ENCODE data around the gene OCIAD1. TPM values are rescaled to one million over a fixed set of nuclear protein-coding genes. Genes with fewer than 3 reads are reported as not detected.

The OCIAD1 gene
- total and polyA plus RNA-seq, 2 of the 13 experiments (the other 11 are each of a cell fraction or from before 2014, with no cell fraction given): 67.3 to 74.9 TPM

DNA sequence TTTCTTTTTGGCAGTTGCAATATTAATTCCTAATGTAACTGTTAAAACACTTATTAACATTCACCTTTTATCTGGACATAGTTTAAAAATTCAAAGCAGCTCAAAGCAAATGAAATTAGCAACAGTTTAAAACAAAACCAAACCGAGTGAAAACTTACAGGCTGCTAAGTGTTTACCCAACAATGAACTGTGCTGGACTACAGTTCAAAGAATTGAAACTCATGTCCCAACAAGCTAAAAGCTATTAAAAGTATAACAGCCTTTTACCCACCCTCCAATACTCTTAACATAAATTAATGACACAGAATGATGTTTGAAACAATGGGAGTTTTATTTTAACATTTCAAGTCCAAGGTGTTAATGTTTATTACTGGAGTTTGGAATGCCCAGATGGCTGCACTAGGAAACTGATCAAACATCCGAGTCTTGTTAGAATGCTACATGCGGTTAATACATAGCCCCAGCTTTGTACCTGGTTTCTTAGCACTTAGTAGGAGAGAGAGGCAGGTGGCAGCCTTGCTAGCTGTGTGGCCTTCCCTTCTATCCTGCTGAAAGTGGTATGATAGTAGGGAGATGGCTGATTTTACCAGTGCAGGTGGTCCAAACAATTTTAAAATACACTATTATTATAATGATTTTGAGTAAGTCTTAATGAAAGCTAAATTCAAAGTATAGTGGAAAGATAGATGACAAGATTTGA lies 29.7 kb upstream of the OCIAD1 start:
- ChIA-PET CTCF (ENCODE audit: low intra/inter-chr PET ratio, low total read pairs) (no interaction called here), POLR2A (no interaction called here)
- Histone ChIP-seq H3K79me2 (ENCODE audit: insufficient read depth, low read length) (no peaks in the 10 kb centered on the region), H3K27ac (ENCODE audit: extremely low read length, insufficient read depth, low read length) (no peak overlapping the region), H3K9ac (ENCODE audit: insufficient read depth, low read depth, low read length) (no peak overlapping the region), H3K4me1 (ENCODE audit: insufficient read depth, low read length) (peaks cover 48% of the 10 kb centered on the region), H4K20me1 (ENCODE audit: insufficient read depth, low read length) (no peaks in the 10 kb centered on the region), H3K4me2 (ENCODE audit: low read depth, low read length) (peak overlapping the region; percentile 30; the same call in 1 of the 2 replicates), H3K4me3 (replicated peaks in 1 of 3; ENCODE audit: insufficient read depth in 1 of 3, low read depth in 2 of 3, low read length in 3 of 3) (peak overlapping the region in 1 of 3 experiments; percentile 26; a peak in 2 of 6 replicates), H2AFZ (ENCODE audit: low read length) (peak overlapping the region; percentile 73), H3K36me3 (replicated peaks in 1 of 2; ENCODE audit: control insufficient read depth in 1 of 2, insufficient read depth in 2 of 2, low read length in 2 of 2) (no peaks in the 10 kb centered on the region), H3K27me3 (ENCODE audit: control insufficient read depth in 1 of 2, insufficient read depth in 2 of 2, low read length in 2 of 2) (no peaks in the 10 kb centered on the region), H3K9me3 (ENCODE audit: low read length) (no peaks in the 10 kb centered on the region)
- ATAC-seq (no peak; the same call in 2 of the 3 replicates), DNase-seq (ENCODE audit: low spot score) (no peak), FAIRE-seq (no peak)
- no TSS peak for BruUV-seq (replicated peaks)
- no peak for TF ChIP-seq HMG20B (CRISPR knock-in tag; conservative IDR thresholded peaks at IDR 0.05)
- no peak for TF ChIP-seq CCAR2 (optimal IDR thresholded peaks at IDR 0.05; ENCODE audit: low read depth, low read length)
- no peak for TF ChIP-seq ZFX (CRISPR knock-in tag; IDR thresholded peaks at IDR 0.05; ENCODE audit: low read depth)
- no peak for TF ChIP-seq TGIF2 (CRISPR knock-in tag; IDR thresholded peaks at IDR 0.05)
- TF ChIP-seq, protein P1, sequence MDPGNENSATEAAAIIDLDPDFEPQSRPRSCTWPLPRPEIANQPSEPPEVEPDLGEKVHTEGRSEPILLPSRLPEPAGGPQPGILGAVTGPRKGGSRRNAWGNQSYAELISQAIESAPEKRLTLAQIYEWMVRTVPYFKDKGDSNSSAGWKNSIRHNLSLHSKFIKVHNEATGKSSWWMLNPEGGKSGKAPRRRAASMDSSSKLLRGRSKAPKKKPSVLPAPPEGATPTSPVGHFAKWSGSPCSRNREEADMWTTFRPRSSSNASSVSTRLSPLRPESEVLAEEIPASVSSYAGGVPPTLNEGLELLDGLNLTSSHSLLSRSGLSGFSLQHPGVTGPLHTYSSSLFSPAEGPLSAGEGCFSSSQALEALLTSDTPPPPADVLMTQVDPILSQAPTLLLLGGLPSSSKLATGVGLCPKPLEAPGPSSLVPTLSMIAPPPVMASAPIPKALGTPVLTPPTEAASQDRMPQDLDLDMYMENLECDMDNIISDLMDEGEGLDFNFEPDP (CRISPR knock-in tag; conservative IDR thresholded peaks at IDR 0.05): no peak
- TF ChIP-seq ZNF564 (CRISPR knock-in tag; IDR thresholded peaks at IDR 0.05): no peak
- TF ChIP-seq, protein P2, sequence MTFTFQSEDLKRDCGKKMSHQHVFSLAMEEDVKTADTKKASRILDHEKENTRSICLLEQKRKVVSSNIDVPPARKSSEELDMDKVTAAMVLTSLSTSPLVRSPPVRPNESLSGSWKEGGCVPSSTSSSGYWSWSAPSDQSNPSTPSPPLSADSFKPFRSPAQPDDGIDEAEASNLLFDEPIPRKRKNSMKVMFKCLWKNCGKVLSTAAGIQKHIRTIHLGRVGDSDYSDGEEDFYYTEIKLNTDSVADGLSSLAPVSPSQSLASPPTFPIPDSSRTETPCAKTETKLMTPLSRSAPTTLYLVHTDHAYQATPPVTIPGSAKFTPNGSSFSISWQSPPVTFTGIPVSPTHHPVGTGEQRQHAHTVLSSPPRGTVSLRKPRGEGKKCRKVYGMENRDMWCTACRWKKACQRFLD (CRISPR knock-in tag; IDR thresholded peaks at IDR 0.05; ENCODE audit: borderline replicate concordance): no peak
- no peak for TF ChIP-seq LCORL (IDR thresholded peaks at IDR 0.05)
- no peak for TF ChIP-seq LCORL (CRISPR knock-in tag; IDR thresholded peaks at IDR 0.05)
- in situ Hi-C loops (cut with HindIII; ENCODE audit: extremely low pct_ligation_motif_present, low pct_unique_long_range_greater_than_20kb) (no loop called here), intact Hi-C loops (cut with micrococcal nuclease; ENCODE audit: unreplicated experiment) (no loop called here)
- 1% methylated on average over 3 of the region's 3 CpGs for WGBS (ENCODE audit: low lambda C conversion rate)
